HG03469 (cell line): ENCODE measurements around the gene SPRR3.

Experiments
- ATAC-seq: cut with Tn5 transposase; IDR thresholded peaks from one replicate; pipeline ENCODE4 v1.9.1; 2021; ENCODE audit warnings: mild to moderate bottlenecking, moderate library complexity, moderate number of reproducible peaks; ENCODE audit not compliant: unreplicated experiment

Gene SPRR3

GRCh38 chr1:153001382-153001781, at the start of gene SPRR3:
TSS of gene SPRR3 (plus strand) at chr1:153001749. CDS start at chr1:153003021, 1,272 bp downstream.
- ATAC-seq: no peak

GRCh38 chr1:152953761-152954160, 47.8 kb upstream of the SPRR3 start:
- no peak for ATAC-seq

GRCh38 chr1:152954436-152954835, 47.1 kb upstream of the SPRR3 start:
- no peak for ATAC-seq

GRCh38 chr1:152957561-152957960, 44.0 kb upstream of the SPRR3 start:
- no peak for ATAC-seq

- ATAC-seq: no peak
These were observed 42.3 kb upstream of the SPRR3 start for GRCh38 chr1:152959273-152959672.

- no peak for ATAC-seq
These were observed 41.6 kb upstream of the SPRR3 start for GRCh38 chr1:152959801-152960451.

GRCh38 chr1:152960452-152961044, 41.0 kb upstream of the SPRR3 start:
- no peak for ATAC-seq

- no peak for ATAC-seq
These were observed 40.2 kb upstream of the SPRR3 start for GRCh38 chr1:152961226-152961891.

- no peak for ATAC-seq
These were observed 38.6 kb upstream of the SPRR3 start for GRCh38 chr1:152962876-152963415.

- ATAC-seq: no peak
These were observed 37.0 kb upstream of the SPRR3 start for GRCh38 chr1:152964536-152964935.

GRCh38 chr1:152965853-152966252, 35.7 kb upstream of the SPRR3 start:
- ATAC-seq: no peak

GRCh38 chr1:152967201-152967600, 34.3 kb upstream of the SPRR3 start:
- no peak for ATAC-seq

- peak; percentile 90 for ATAC-seq
These were observed 33.3 kb upstream of the SPRR3 start for GRCh38 chr1:152968248-152968647.

GRCh38 chr1:152969036-152969435, 32.5 kb upstream of the SPRR3 start:
- no peak for ATAC-seq

- no peak for ATAC-seq
These were observed 31.1 kb upstream of the SPRR3 start, which contains the start of gene SPRR4 for GRCh38 chr1:152970495-152970894. TSS of gene SPRR4 (plus strand) at chr1:152970648. CDS start at chr1:152971891, 1,243 bp downstream.

GRCh38 chr1:152972196-152972886, 29.2 kb upstream of the SPRR3 start:
- no peak for ATAC-seq

- no peak for ATAC-seq
These were observed 24.9 kb upstream of the SPRR3 start for GRCh38 chr1:152976688-152977087.

GRCh38 chr1:152977614-152978013, 23.9 kb upstream of the SPRR3 start:
- no peak for ATAC-seq

GRCh38 chr1:152980676-152981075, 20.9 kb upstream of the SPRR3 start:
- no peak for ATAC-seq

- no peak for ATAC-seq
These were observed 20.2 kb upstream of the SPRR3 start for GRCh38 chr1:152981146-152981871.

- no peak for ATAC-seq
These were observed 19.5 kb upstream of the SPRR3 start for GRCh38 chr1:152982076-152982475.
